OCI-LY1 (cell line): ENCODE measurements around the gene AFAP1.

Experiments
- CTCF ChIP-seq: fragments of 200-600 bp; sonication (generic), shearing (Covaris generic); IDR thresholded peaks from 2 replicates; pipeline ENCODE4 v1.5.1; 2017; ENCODE audit warnings: mild to moderate bottlenecking, antibody characterized with exemption, low read length, moderate library complexity, mixed read lengths
- EZH2 ChIP-seq: fragments of 200-600 bp; sonication (generic), shearing (Covaris generic); IDR thresholded peaks from 2 replicates; pipeline ENCODE4 v1.8.0; 2017; ENCODE audit warnings: borderline replicate concordance, mixed run types, mild to moderate bottlenecking, antibody characterized with exemption, low read length, moderate library complexity, mixed read lengths

GRCh38 chr4:7854697-7855370 is 84.8 kb downstream of the AFAP1 start:
- TF ChIP-seq CTCF (no peak), EZH2 (no peak)
